HS-5 (cell line): ENCODE results near the gene PCDH12.

Experiments used
- DNase-seq: peaks from one replicate; pipeline ENCODE4 v3.0.0-alpha.2; 2012; ENCODE audit warnings: low read depth

Gene PCDH12

GRCh38 chr5:141958113-141958512 lies at the start of gene PCDH12:
TSS of gene PCDH12 (minus strand) at chr5:141958202. CDS start at chr5:141957851, 351 bp downstream.
- no peak for DNase-seq

GRCh38 chr5:142007237-142007544 lies 49.2 kb upstream of the PCDH12 start:
- DNase-seq: no peak

- no peak for DNase-seq
Observed at GRCh38 chr5:142006363-142007236, 48.6 kb upstream of the PCDH12 start.

DNA sequence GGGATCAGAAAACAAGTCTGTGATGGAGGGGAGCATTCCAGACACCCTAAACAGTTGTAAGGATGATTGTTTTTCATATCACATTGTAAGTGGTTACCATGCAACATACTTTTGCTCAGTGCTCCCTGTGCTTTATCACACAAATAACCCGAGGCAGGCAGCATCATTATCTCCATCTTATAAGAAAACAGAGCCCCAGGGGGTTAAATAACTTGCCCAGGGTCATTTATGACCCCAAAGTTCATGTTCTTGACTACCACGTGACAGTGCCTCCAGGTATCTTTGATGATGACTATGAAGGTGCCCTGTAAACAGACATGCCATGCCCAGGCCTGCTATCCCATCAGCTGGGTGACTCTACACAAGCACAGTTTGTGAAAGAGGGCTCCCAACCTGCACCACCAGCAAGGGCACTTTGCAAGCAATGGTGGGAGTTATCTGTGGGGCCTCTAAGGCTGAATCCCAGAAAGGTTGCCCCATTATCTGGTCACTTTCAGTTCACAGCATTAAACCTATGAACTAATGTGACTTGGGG lies 45.3 kb upstream of the PCDH12 start:
- DNase-seq: no peak

DNA sequence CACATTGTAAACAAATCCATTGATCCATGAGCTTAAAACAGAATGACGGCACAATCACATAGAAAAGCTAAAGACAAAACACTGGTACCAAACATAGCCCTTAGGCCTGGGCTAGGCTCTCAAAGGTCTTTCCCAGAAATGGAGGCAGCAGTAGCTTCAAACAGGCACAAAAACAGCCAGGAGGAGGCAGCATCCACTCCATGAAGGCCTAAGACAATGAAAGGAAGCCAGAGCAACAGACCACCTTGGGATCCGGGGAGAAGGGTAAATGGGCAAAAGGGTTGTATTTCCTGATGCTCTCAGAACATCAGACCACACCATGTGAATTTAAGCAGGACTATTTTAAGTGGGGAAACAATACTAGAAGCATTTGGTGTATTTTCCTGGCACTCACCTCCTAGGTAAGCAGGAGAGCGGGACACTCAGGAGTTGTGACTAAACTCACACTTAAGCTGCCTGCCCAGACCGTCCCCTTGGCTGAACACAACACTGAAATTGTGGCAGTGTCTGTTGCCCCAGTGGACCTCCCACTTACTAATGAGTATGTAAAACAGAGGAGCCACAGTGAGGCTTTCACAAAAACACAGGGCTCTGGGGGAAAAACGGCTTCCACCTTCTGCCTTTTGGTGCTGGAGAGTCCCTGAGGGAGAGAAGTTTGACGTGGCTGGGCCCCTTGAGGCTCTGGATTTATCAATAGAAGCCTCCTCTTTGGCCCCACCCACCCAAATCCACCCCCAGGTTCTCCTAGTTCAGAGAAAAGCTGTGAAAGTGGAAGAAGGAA lies 42.9 kb upstream of the PCDH12 start:
- no peak for DNase-seq

GRCh38 chr5:142000173-142000572 lies 42.2 kb upstream of the PCDH12 start:
- DNase-seq: no peak

- no peak for DNase-seq
Observed at GRCh38 chr5:141997358-141997960, 39.5 kb upstream of the PCDH12 start.

DNA sequence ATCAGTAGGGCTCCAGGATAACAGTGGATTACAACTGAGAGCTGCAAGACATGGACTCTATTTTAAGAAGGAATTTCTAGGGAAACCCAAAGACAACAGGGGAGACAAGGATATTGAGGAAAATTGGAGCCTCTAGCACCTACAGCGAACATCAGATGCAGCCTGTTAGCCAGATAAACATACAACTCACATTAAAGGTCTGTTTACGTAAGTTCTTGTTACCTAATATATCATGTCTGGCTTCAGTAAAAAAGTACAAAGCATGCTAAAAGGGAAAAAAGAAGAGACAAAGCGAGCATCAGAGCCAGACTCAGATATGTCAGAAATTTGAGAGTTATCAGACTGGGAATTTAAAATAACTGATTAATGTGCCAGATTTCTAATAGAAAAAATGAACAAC lies 37.7 kb upstream of the PCDH12 start:
- no peak for DNase-seq

DNA sequence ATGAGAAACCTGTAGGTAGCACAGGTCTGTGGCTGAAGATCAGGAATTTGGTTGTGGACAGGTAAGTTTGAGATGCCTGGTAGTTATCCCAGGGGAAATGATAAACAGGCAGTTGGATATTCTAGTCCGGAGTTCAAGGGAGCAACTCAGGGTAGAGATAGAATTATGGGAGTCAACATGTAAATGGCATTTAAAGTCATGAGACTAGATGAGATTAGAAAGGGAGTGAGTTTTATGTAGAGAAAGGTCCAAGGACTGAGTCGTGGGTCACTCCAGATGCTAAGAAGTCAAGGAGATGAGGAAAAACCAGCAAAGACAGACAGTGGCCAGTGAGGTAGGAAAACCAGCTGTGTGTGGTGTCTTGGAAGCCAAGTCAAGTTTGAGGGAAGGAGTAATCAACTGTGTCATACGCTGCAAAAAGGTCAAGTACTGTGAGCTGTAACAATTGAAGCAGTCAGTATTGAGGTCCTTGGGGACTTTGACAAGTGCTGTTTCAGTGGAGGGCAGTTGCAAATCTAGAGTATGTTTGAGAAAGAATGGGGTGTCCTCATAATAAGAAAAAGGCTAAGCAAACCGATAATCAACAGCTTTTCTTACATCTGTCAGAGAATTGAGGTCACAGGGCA lies 36.6 kb upstream of the PCDH12 start:
- DNase-seq: no peak

DNA sequence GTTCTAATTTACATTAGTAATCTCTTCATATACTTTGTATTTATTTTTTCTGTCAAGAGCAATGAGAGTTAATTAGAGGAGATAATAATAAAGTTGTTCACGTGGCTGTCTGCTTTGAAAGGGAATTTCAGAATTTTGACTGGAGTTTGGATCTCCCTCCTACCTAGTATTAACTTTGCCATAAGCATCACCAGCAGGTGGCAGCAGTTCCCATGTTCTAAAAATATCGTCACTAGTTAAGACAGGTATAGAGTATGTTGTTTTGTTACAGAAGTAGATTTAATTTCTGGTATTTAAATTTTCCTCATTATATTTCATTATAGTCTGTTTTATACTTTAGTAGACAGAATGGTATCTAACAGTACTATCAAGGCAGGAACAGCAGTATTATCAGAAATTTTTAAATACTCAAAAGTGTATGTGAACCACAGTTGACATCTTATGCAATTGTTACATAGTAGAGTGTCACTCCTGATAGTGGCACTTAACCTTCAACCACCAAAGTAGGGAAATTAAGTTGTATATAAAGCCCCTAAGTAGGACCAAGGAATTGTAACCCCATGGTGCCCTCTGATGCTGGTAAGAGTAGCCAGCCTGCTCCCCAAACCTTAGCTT lies 34.5 kb upstream of the PCDH12 start:
- no peak for DNase-seq

DNA sequence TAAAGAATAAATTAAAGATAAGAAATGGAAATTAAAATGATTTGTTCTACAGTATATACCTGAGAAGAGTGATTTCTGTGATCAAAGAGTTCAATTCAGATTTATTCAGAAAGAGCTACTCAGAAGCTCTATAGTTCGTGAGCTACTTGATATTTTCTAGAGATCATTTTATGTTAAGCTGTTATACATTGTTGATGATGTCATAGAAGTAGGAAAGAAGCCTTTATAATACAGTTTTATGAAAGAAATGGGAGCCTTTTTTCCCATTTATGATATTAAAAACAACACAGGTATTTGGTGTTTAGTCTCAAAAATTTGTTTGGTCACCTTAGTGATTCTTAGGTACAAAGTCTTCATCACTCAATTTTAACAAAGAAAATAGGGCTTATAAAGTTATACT lies 31.7 kb upstream of the PCDH12 start:
- no peak for DNase-seq

GRCh38 chr5:141986072-141986471 lies 28.1 kb upstream of the PCDH12 start:
- no peak for DNase-seq

GRCh38 chr5:141982626-141983025 lies 24.6 kb upstream of the PCDH12 start:
- DNase-seq: no peak

GRCh38 chr5:141978389-141978788 lies 20.4 kb upstream of the PCDH12 start:
- no peak for DNase-seq

DNA sequence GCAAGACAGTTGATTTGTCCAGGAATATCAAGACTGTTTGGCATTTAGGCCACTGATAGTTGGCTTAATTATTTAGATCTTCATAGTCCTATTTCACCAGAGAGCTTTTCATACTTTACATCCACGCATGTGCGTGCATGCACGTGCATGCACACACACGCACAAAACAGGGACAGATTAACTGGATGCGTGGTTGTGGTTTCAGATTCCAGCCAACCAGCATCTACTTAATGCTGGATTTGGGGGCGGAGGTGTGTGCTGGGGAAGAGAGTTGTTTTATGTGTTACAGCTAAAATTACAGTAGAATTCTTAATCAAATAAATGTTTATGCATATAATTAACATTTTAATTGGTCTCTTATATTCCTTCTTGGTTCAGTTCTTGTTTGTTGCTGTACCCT lies 18.2 kb upstream of the PCDH12 start:
- DNase-seq: no peak

- no peak for DNase-seq
Observed at GRCh38 chr5:141973871-141974595, 16.0 kb upstream of the PCDH12 start.

DNA sequence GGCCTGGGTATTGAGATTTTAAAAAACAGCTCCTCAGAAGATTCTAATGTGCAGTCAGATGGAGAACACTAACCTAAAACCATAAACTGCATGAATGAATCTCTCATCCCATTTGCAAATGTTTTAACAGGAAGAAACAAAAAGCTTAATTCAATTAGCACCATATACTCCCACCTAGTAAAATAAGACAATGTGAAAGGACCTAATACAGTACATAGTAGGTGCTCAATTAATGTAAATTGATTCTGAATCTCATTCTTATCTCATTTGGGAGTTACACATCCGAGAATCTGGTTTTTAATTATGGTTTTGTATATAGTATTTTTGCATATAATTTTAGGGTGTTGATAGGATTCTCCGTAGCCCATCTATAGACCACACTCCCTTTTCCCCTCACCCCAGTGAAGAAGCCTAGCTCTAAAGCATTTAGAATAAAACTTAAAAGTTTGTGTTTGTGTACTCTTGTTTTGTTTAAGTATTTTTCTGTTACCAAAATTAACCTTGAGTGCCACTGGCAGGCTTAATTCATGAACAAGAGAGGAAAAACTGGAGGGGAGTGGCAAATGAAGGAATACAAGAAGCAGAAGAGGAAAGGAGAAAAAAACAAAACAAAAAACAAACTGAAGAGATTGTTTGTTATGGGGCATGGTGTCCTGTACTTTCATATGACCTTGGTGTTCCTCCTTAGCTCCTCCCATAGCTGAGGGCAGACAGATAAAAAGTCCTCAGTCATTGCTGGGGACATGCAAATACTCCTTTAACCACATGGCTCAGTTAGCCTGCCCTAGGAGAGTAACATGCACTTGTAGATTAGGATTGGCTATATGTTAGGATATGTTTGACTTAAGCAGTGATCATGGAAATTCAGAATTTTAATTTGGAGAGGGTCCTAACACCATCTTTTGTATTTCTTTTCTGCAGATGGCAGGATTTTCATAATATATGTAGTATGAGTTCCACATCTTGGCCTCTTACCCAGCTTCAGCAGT lies 12.1 kb upstream of the PCDH12 start:
- no peak for DNase-seq

- peak; percentile 73 for DNase-seq
Observed at GRCh38 chr5:141968914-141969608, 11.1 kb upstream of the PCDH12 start, which contains the start of gene RNF14. TSS of gene RNF14 (plus strand) at chr5:141969105. CDS start at chr5:141973589, 4,484 bp downstream.

DNA sequence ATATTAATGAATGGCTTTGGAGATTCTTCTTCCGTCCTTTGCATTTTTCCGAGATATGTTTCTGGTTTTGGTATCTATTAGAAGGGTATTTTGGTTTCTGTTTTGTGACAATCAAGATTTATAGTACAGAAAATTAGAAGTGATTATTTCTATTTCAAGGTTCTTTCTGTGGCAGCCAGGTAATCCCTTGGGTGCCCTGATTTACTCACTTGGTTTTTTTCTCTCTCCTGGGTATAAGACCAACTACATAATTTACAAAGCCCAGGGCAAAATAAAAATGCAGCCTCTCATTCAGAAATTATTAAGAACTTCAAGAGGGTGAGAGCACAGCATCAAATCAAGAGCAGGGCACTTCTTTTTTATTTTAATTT lies 8.9 kb upstream of the PCDH12 start:
- DNase-seq: no peak
